Activated T-helper 1 cell treated with anti-CD3 and anti-CD28 coated beads, Interleukin-12 subunit alpha, Interleukin-12 subunit beta, Interleukin-2, Interleukin-4 antibody, amounts not matched to agents 30 ng/mL and 10 ng/mL and 1 ng/mL, durations not matched to agents 14 hours and 24 hours and 36 hours (primary cell): Measurements from ENCODE around the gene ANKH. TPM values are rescaled to one million over a fixed set of nuclear protein-coding genes. Genes with fewer than 3 reads are reported as not detected.
A peak's percentile ranks its signal among the peaks of the same experiment; 100 is the strongest.

Experiments used
- DNase-seq: peaks from one replicate; pipeline ENCODE4 v3.0.0; 2021; ENCODE audit warnings: low spot score
- H3K27ac Mint-ChIP-seq: one replicate; pipeline ENCODE4 v1.8.0; 2021; ENCODE audit warnings: mild to moderate bottlenecking, mixed read lengths
- H3K27me3 Mint-ChIP-seq: one replicate; pipeline ENCODE4 v1.8.0; 2022; ENCODE audit warnings: mild to moderate bottlenecking, moderate library complexity, mixed read lengths; ENCODE audit not compliant: insufficient read depth
- H3K36me3 Mint-ChIP-seq: one replicate; pipeline ENCODE4 v1.8.0; 2021; ENCODE audit warnings: low read depth, mixed read lengths
- H3K4me1 Mint-ChIP-seq: one replicate; pipeline ENCODE4 v1.8.0; 2021; ENCODE audit warnings: low read depth, mixed read lengths
- H3K4me3 Mint-ChIP-seq: one replicate; pipeline ENCODE4 v1.8.0; 2021; ENCODE audit warnings: mild to moderate bottlenecking, moderate library complexity, mixed read lengths
- H3K9me3 Mint-ChIP-seq: one replicate; pipeline ENCODE4 v1.8.0; 2021; ENCODE audit warnings: mixed read lengths
- intact Hi-C: fragments of 100-400 bp; cut with micrococcal nuclease; formaldehyde crosslinking; loops from one replicate; pipeline ENCODE4 v1.15.1; 2024
- total RNA-seq: library from RNA; stranded (reverse); gene quantifications from 2 replicates; pipeline ENCODE4 v1.2.3, GENCODE V29; 2022

The ANKH gene
- total RNA-seq, 1 donor from 2014 or later: 35.6 TPM

- intact Hi-C loops: no loop called here
- Mint-ChIP-seq H3K36me3 (peaks cover 49% of the 10 kb centered on the region), H3K27me3 (no peaks in the 10 kb centered on the region), H3K4me1 (peaks cover 46% of the 10 kb centered on the region), H3K27ac (no peak overlapping the region), H3K9me3 (no peaks in the 10 kb centered on the region), H3K4me3 (no peak overlapping the region)
- DNase-seq: no peak
These were observed 192.0 kb downstream of the ANKH start for GRCh38 chr5:14679595-14679994.

DNA sequence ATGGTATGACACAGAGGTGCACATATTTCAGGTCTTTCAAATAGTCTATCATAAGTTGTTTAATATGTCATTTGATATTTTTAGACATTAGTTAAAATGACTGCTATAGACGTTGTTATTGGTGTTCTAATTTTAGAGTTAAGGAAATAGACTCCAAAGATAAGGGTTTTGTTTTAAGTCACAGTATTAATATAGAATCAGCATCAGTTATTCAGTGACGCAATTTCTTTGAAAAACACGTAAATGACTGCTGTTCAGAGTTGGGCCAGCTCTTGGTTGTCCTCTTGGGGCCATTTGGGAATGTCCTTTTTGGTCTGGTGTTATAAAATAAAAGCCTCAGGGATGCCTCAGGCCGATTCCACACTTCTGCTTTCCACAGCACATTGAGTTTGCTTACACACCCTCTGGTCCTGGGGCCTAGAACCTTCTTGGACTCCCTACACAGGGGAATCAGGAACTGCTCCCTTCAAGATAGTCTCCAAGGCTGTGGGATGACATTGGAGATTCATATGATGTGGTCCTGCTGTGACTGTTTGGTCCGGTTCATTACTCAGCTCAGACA is 192.7 kb downstream of the ANKH start:
- H3K27me3 Mint-ChIP-seq: no peaks in the 10 kb centered on the region
- peaks cover 52% of the 10 kb centered on the region for H3K36me3 Mint-ChIP-seq
- H3K9me3 Mint-ChIP-seq: no peaks in the 10 kb centered on the region
- peak overlapping the region; percentile 55 for H3K27ac Mint-ChIP-seq
- peaks cover 45% of the 10 kb centered on the region for H3K4me1 Mint-ChIP-seq
- DNase-seq: no peak
- no peak overlapping the region for H3K4me3 Mint-ChIP-seq
- intact Hi-C loops: no loop called here

GRCh38 chr5:14676320-14676719 is 195.3 kb downstream of the ANKH start:
- Mint-ChIP-seq H3K9me3 (no peaks in the 10 kb centered on the region), H3K27me3 (no peaks in the 10 kb centered on the region), H3K4me3 (peak overlapping the region; percentile 46), H3K27ac (peak overlapping the region; percentile 82), H3K36me3 (peaks cover 41% of the 10 kb centered on the region), H3K4me1 (peaks cover 65% of the 10 kb centered on the region)
- no peak for DNase-seq
- intact Hi-C loops: no loop called here

DNA sequence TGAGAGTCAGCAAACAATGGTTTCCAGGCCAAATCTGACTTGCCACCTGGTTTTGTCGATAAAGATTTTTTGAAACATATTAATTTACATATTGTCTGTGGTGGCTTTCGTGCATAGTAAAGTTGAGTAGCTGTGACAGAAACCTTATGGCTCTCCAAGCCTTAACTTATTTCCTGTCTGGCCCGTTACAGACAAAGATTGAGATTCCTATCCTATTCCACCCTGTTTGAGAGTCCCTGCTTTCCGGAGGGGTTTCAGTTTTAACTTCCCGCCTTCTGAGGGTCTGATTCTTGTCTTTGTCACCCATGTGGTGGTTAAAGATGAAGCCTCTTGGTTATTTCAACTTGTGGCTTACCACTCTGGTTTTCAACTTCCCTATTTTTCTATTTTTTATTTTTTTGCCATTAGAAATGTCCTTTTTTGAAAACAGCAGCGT is 195.7 kb downstream of the ANKH start:
- no peaks in the 10 kb centered on the region for H3K9me3 Mint-ChIP-seq
- H3K4me3 Mint-ChIP-seq: peak overlapping the region; percentile 46
- intact Hi-C loops: loop anchor here (1.0 kb wide), 1 partner anchor 30 kb away; no protein-coding TSS in a partner anchor
- peak overlapping the region; percentile 82 for H3K27ac Mint-ChIP-seq
- no peak for DNase-seq
- H3K36me3 Mint-ChIP-seq: peaks cover 40% of the 10 kb centered on the region
- H3K27me3 Mint-ChIP-seq: no peaks in the 10 kb centered on the region
- H3K4me1 Mint-ChIP-seq: peaks cover 69% of the 10 kb centered on the region

- peak overlapping the region; percentile 46 for H3K4me3 Mint-ChIP-seq
- H3K36me3 Mint-ChIP-seq: peaks cover 37% of the 10 kb centered on the region
- H3K27ac Mint-ChIP-seq: peak overlapping the region; percentile 82
- no peaks in the 10 kb centered on the region for H3K9me3 Mint-ChIP-seq
- peaks cover 73% of the 10 kb centered on the region for H3K4me1 Mint-ChIP-seq
- no peaks in the 10 kb centered on the region for H3K27me3 Mint-ChIP-seq
- DNase-seq: no peak
- intact Hi-C loops: loop anchor here (1.0 kb wide), 1 partner anchor 31 kb away; no protein-coding TSS in a partner anchor
These were observed 196.4 kb downstream of the ANKH start for GRCh38 chr5:14674983-14675854.

DNA sequence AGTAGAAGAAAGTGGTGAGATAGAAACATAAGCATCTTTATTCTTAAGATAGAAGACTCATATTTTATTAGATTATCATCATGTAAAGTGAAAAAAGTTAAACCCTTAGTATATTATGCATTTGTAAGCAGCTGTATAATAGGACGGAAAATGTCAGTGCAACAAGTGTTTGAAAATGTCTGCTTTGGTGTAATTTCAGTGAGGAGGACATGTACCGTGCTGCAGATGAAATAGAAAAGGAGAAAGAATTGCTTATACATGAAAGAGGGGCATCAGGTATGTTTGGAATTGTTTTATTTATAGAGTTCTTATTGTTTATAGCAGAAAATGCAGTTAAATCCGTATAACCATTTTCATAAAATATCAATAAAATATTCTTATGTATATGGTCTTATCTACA is 198.1 kb downstream of the ANKH start:
- peaks cover 31% of the 10 kb centered on the region for H3K36me3 Mint-ChIP-seq
- DNase-seq: no peak
- intact Hi-C loops: no loop called here
- no peak overlapping the region for H3K4me3 Mint-ChIP-seq
- peak overlapping the region; percentile 40 for H3K27ac Mint-ChIP-seq
- H3K27me3 Mint-ChIP-seq: no peaks in the 10 kb centered on the region
- peaks cover 78% of the 10 kb centered on the region for H3K4me1 Mint-ChIP-seq
- H3K9me3 Mint-ChIP-seq: no peaks in the 10 kb centered on the region

DNA sequence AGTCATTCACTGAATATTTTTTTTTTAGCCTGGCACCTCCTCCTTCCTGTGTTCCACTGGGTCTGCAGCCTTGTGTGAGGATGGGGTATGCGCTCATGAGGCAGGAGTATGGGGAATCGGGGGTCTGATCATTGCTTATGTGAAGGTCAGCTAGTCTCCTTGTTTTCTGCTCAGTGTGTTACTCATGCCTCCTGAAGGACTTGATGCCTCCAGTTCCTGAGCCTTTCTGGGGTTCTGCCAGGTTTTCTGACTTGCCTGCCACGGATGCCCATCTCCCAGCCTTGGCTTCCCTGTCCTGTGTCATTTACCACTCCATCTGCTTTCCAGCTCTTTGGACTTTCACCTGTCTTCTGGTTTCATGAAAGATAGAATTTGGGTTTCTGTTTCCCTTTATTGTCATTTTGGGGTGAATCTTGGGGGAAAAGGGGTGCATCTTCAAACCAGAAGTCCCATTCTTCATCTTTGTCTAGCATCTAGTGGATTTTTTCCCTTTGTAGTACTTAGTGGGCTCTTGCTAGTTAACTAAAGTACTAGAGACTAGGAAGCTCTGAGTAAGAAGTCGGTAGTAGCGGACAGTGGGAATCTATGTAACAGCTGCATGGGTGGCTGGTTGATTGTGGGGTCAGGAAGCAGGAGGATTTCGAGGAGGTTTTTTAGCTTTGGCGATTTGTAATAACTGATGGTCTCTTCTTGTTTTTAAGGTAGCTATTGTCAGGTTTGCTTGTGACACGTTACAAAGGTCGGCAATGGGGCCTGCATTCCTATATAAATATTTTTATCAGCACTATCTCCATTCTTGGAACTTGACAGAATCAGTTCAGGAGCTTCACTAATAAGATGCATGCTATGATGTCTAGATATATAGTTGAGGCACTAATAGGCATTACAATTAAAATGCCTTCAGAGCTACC is 198.8 kb downstream of the ANKH start:
- Mint-ChIP-seq H3K9me3 (no peaks in the 10 kb centered on the region), H3K4me1 (peaks cover 79% of the 10 kb centered on the region), H3K27me3 (no peaks in the 10 kb centered on the region), H3K27ac (peak overlapping the region; percentile 82), H3K36me3 (peaks cover 31% of the 10 kb centered on the region), H3K4me3 (peak overlapping the region; percentile 1)
- intact Hi-C loops: no loop called here
- DNase-seq: no peak

- Mint-ChIP-seq H3K27ac (peak overlapping the region; percentile 82), H3K9me3 (no peaks in the 10 kb centered on the region), H3K4me3 (no peak overlapping the region), H3K4me1 (peaks cover 83% of the 10 kb centered on the region), H3K27me3 (no peaks in the 10 kb centered on the region), H3K36me3 (peaks cover 31% of the 10 kb centered on the region)
- DNase-seq: no peak
- intact Hi-C loops: no loop called here
These were observed 199.5 kb downstream of the ANKH start for GRCh38 chr5:14672082-14672481.

GRCh38 chr5:14671414-14671813 is 200.2 kb downstream of the ANKH start:
- H3K27me3 Mint-ChIP-seq: no peaks in the 10 kb centered on the region
- peak overlapping the region; percentile 54 for H3K4me3 Mint-ChIP-seq
- no peak for DNase-seq
- H3K4me1 Mint-ChIP-seq: peaks cover 86% of the 10 kb centered on the region
- H3K36me3 Mint-ChIP-seq: peaks cover 34% of the 10 kb centered on the region
- H3K27ac Mint-ChIP-seq: peak overlapping the region; percentile 82
- intact Hi-C loops: loop anchor here (1.0 to 2.0 kb wide), 3 partner anchors 8 to 137 kb away; no protein-coding TSS in a partner anchor
- no peaks in the 10 kb centered on the region for H3K9me3 Mint-ChIP-seq

DNA sequence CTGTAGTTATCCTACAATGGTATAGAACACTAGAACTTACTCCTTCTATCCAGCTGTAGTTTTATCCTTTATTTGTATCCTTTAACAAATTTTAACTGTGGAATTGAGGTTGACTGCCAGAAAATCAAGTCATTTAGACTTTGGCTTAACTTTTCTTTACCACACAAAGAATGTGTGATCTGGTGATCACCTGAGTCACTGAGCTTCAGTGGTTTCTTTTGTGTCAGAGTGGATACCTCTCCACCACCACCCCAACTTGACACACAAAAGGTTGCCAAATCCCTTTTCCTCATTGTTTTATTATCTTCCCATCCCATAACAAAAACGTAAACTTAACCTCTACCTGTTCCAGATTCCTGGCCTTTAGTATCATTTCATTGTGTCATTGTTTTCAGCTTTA is 201.6 kb downstream of the ANKH start:
- H3K27me3 Mint-ChIP-seq: no peaks in the 10 kb centered on the region
- H3K36me3 Mint-ChIP-seq: peaks cover 35% of the 10 kb centered on the region
- DNase-seq: no peak
- intact Hi-C loops: loop anchor here (2.0 to 5.0 kb wide), 2 partner anchors 139 to 1797 kb away; partner anchors contain the start of gene ZNF622
- no peaks in the 10 kb centered on the region for H3K9me3 Mint-ChIP-seq
- H3K4me3 Mint-ChIP-seq: peak overlapping the region; percentile 23
- H3K4me1 Mint-ChIP-seq: peaks cover 85% of the 10 kb centered on the region
- H3K27ac Mint-ChIP-seq: peak overlapping the region; percentile 67

DNA sequence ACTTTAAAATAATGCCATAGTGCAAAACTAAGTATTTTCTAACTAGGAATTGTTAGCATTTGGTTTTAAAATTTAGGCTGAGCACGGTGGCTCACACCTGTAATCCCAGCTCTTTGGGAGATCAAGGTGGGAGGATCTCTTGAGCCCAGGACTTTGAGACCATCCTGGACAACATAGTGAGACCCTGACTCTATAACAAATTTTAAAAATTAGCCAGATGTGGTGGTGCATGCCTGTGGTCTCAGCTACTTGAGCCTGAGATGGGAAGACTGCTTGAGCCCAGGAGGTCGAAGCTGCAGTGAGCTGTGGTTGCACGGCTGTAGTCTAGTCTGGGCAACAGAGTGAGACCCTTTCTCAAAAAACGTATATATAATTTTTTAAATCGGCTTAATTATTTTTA is 202.2 kb downstream of the ANKH start:
- Mint-ChIP-seq H3K27ac (no peak overlapping the region), H3K27me3 (no peaks in the 10 kb centered on the region), H3K9me3 (no peaks in the 10 kb centered on the region), H3K36me3 (peaks cover 33% of the 10 kb centered on the region), H3K4me3 (no peak overlapping the region), H3K4me1 (peaks cover 82% of the 10 kb centered on the region)
- no peak for DNase-seq
- intact Hi-C loops: loop anchor here (5.0 kb wide), 1 partner anchor 1798 kb away; the partner anchor contains the start of gene ZNF622

DNA sequence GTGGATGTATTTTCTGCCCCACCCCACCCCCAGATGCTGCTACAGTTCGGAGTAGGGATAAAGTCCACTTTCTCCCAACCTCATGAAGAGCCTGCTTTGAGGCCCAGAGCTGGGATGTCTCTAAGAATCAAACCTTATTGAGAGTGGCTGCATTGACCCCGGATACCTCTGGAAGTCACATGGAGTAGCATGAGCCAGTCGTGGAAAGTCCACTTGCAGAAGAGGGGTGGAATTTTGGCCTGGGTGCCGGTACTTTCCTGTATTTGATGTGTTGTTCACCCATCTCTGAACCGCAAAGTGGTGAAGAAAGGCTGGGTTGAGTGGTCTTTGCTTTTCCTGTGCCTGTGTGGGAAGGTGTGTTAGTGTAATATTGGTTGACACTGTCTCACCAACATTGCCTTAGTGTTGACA is 203.4 kb downstream of the ANKH start:
- no peak for DNase-seq
- Mint-ChIP-seq H3K4me3 (peak overlapping the region; percentile 65), H3K4me1 (peaks cover 78% of the 10 kb centered on the region), H3K36me3 (peaks cover 27% of the 10 kb centered on the region), H3K27me3 (no peaks in the 10 kb centered on the region), H3K27ac (peak overlapping the region; percentile 74), H3K9me3 (no peaks in the 10 kb centered on the region)
- intact Hi-C loops: loop anchor here (5.0 kb wide), 1 partner anchor 1799 kb away; the partner anchor contains the start of gene ZNF622
